Neural cell (in vitro differentiated cells): Measurements from ENCODE around the gene ZNF787. TPM values are rescaled to one million over a fixed set of nuclear protein-coding genes. Genes with fewer than 3 reads are reported as not detected.

Experiments
- H2AFZ ChIP-seq: fragments of 200-600, 300-800 bp; sonication (generic), shearing (Covaris generic); 2 replicates; pipeline ENCODE4 v1.6.0; 2014; ENCODE audit warnings: low read depth, mild to moderate bottlenecking, antibody characterized with exemption, low read length, moderate library complexity
- H3F3A ChIP-seq: fragments of 200-600 bp; shearing (Covaris generic); 2 replicates; pipeline ENCODE4 v1.6.1; 2016; ENCODE audit warnings: mild to moderate bottlenecking, moderate library complexity, mixed read lengths, antibody characterized with exemption, low read length; ENCODE audit not compliant: insufficient read depth, poor library complexity, severe bottlenecking
- H3K27ac ChIP-seq: fragments of 200-600, 300-800 bp; sonication (generic), shearing (Covaris generic); 2 replicates; pipeline ENCODE4 v1.5.1; 2014; ENCODE audit warnings: mild to moderate bottlenecking, low read length, moderate library complexity
- H3K27me3 ChIP-seq: fragments of 300-800, 200-600 bp; sonication (generic), shearing (Covaris generic); 2 replicates; pipeline ENCODE4 v1.6.0; 2014; ENCODE audit warnings: mild to moderate bottlenecking, low read depth, low read length, moderate library complexity; ENCODE audit not compliant: insufficient read depth
- H3K36me3 ChIP-seq: fragments of 300-800, 200-600 bp; sonication (generic), shearing (Covaris generic); 2 replicates; pipeline ENCODE4 v1.5.1; 2014; ENCODE audit warnings: mild to moderate bottlenecking, antibody characterized with exemption, low read length, moderate library complexity; ENCODE audit not compliant: insufficient read depth
- H3K4me2 ChIP-seq: fragments of 300-800, 200-600 bp; sonication (generic), shearing (Covaris generic); 2 replicates; pipeline ENCODE4 v1.6.0; 2014; ENCODE audit warnings: mild to moderate bottlenecking, low read length
- H3K4me3 ChIP-seq: fragments of 300-800, 200-600 bp; sonication (generic), shearing (Covaris generic); 2 replicates; pipeline ENCODE4 v1.5.1; 2014; ENCODE audit warnings: mild to moderate bottlenecking, low read length, moderate library complexity
- H3K79me2 ChIP-seq: fragments of 200-600 bp; shearing (Covaris generic); replicated peaks from 2 replicates; pipeline ENCODE4 v1.6.0; 2014; ENCODE audit warnings: mild to moderate bottlenecking, low read length, moderate library complexity; ENCODE audit not compliant: insufficient read depth
- H3K9ac ChIP-seq: fragments of 300-800, 200-600 bp; sonication (generic), shearing (Covaris generic); 2 replicates; pipeline ENCODE4 v1.6.1; 2016; ENCODE audit warnings: mild to moderate bottlenecking, low read length, mixed read lengths
- H3K9me2 ChIP-seq: fragments of 200-600 bp; shearing (Covaris generic); 2 replicates; pipeline ENCODE4 v1.6.1; 2016; ENCODE audit warnings: mild to moderate bottlenecking, low read length, mixed read lengths; ENCODE audit not compliant: insufficient read depth
- H3K9me3 ChIP-seq: fragments of 200-600, 300-800 bp; sonication (generic), shearing (Covaris generic); 2 replicates; pipeline ENCODE4 v1.6.1; 2016; ENCODE audit warnings: mild to moderate bottlenecking, mixed run types, low read length, moderate library complexity, mixed read lengths
- H4K20me1 ChIP-seq: fragments of 200-600 bp; shearing (Covaris generic); 2 replicates; pipeline ENCODE4 v1.6.1; 2016; ENCODE audit warnings: mild to moderate bottlenecking, mixed run types; ENCODE audit not compliant: insufficient read depth
- CTCF ChIP-seq: fragments of 450-650 bp; IDR thresholded peaks from 2 replicates; pipeline ENCODE4 v1.5.1; 2014; ENCODE audit warnings: antibody characterized with exemption, mild to moderate bottlenecking, moderate library complexity; ENCODE audit not compliant: poor library complexity, severe bottlenecking
- EP300 ChIP-seq: fragments of 450-650 bp; conservative IDR thresholded peaks from 2 replicates; pipeline ENCODE4 v1.6.1; 2014; ENCODE audit warnings: antibody characterized with exemption, mild to moderate bottlenecking, moderate library complexity; ENCODE audit not compliant: poor library complexity, severe bottlenecking
- EZH2 ChIP-seq: fragments of 200-600, 300-800 bp; shearing (Covaris generic), sonication (generic); IDR thresholded peaks from 2 replicates; pipeline ENCODE4 v1.6.1; 2014; ENCODE audit warnings: antibody characterized with exemption, low read length, borderline replicate concordance, mild to moderate bottlenecking; ENCODE audit not compliant: insufficient read depth, poor library complexity, severe bottlenecking
- MXI1 ChIP-seq: fragments of 450-650 bp; conservative IDR thresholded peaks from 2 replicates; pipeline ENCODE4 v1.6.1; 2014; ENCODE audit warnings: antibody characterized with exemption, mild to moderate bottlenecking; ENCODE audit not compliant: poor library complexity, severe bottlenecking
- POLR2AphosphoS5 ChIP-seq: IDR thresholded peaks from 2 replicates; pipeline ENCODE4 v1.6.1; 2012
- RAD21 ChIP-seq: fragments of 450-650 bp; conservative IDR thresholded peaks from 2 replicates; pipeline ENCODE4 v1.6.1; 2014; ENCODE audit warnings: antibody characterized with exemption, mild to moderate bottlenecking, moderate library complexity
- REST ChIP-seq: IDR thresholded peaks from 2 replicates; pipeline ENCODE4 v1.6.1; 2012; ENCODE audit warnings: borderline replicate concordance
- SMC3 ChIP-seq: fragments of 450-650 bp; conservative IDR thresholded peaks from 2 replicates; pipeline ENCODE4 v1.6.1; 2014; ENCODE audit warnings: antibody characterized with exemption, mild to moderate bottlenecking, moderate library complexity; ENCODE audit not compliant: poor library complexity
- TAF1 ChIP-seq: IDR thresholded peaks from 2 replicates; pipeline ENCODE4 v1.6.1; 2012; ENCODE audit warnings: low read depth
- polyA plus RNA-seq: library from polyadenylated mRNA; depleted of rRNA; stranded (reverse); fragments of >200 nt; gene quantifications from 2 replicates; pipeline ENCODE4 v1.2.3, GENCODE V29; 2014

Gene ZNF787
- polyA plus RNA-seq, 1 donor from 2014 or later = 11.4 TPM

GRCh38 chr19:56158170-56158757 lies 37.2 kb upstream of the ZNF787 start:
- no peak overlapping the region for H3K4me3 ChIP-seq
- H3K9me3 ChIP-seq = no peaks in the 10 kb centered on the region
- H2AFZ ChIP-seq = no peak overlapping the region
- H3K9ac ChIP-seq = no peak overlapping the region
- H3K9me2 ChIP-seq = no peaks in the 10 kb centered on the region
- H4K20me1 ChIP-seq = no peaks in the 10 kb centered on the region
- H3K27me3 ChIP-seq = no peaks in the 10 kb centered on the region
- no peak overlapping the region for H3K4me2 ChIP-seq
- no peak for TF ChIP-seq POLR2AphosphoS5
- TF ChIP-seq EP300 = no peak
- TF ChIP-seq MXI1 = no peak
- TF ChIP-seq REST = no peak
- no peak for TF ChIP-seq TAF1
- TF ChIP-seq EZH2 = no peak
- TF ChIP-seq CTCF = no peak
- no peak for TF ChIP-seq RAD21
- no peaks in the 10 kb centered on the region for H3F3A ChIP-seq
- no peaks in the 10 kb centered on the region for H3K79me2 ChIP-seq
- no peaks in the 10 kb centered on the region for H3K36me3 ChIP-seq
- no peak overlapping the region for H3K27ac ChIP-seq

- no peak overlapping the region for H3K9ac ChIP-seq
- H3K4me2 ChIP-seq = no peak overlapping the region
- no peaks in the 10 kb centered on the region for H3K36me3 ChIP-seq
- no peaks in the 10 kb centered on the region for H3K9me3 ChIP-seq
- H3K27me3 ChIP-seq = no peaks in the 10 kb centered on the region
- no peaks in the 10 kb centered on the region for H3K79me2 ChIP-seq
- no peak overlapping the region for H2AFZ ChIP-seq
- H3F3A ChIP-seq = no peaks in the 10 kb centered on the region
- no peaks in the 10 kb centered on the region for H3K9me2 ChIP-seq
- no peak overlapping the region for H3K4me3 ChIP-seq
- no peak overlapping the region for H3K27ac ChIP-seq
- TF ChIP-seq RAD21 = no peak
- TF ChIP-seq SMC3 = no peak
- TF ChIP-seq POLR2AphosphoS5 = no peak
- TF ChIP-seq CTCF = no peak
- TF ChIP-seq EZH2 = no peak
- TF ChIP-seq EP300 = no peak
- TF ChIP-seq MXI1 = no peak
- TF ChIP-seq TAF1 = no peak
- TF ChIP-seq REST = no peak
- H4K20me1 ChIP-seq = no peaks in the 10 kb centered on the region
Observed at GRCh38 chr19:56156768-56157167, 35.7 kb upstream of the ZNF787 start.
